H1 (cell line): ENCODE results near the gene TTC9. TPM values are rescaled to one million over a fixed set of nuclear protein-coding genes. Genes with fewer than 3 reads are reported as not detected.
A peak's percentile ranks its signal among the peaks of the same experiment; 100 is the strongest.

ENCODE experiments used
- CTCF ChIA-PET: fragments of 300-600 bp; sonication (Branson Sonifier 250); formaldehyde crosslinking; loops from one replicate; lab custom pipeline; 2021; ENCODE audit not compliant: partially characterized antibody; lab: Charles Lee
- POLR2A ChIA-PET: fragments of 300-600 bp; sonication (Branson Sonifier 250); formaldehyde crosslinking; loops from one replicate; lab custom pipeline; 2021; ENCODE audit warnings: inconsistent platforms; ENCODE audit not compliant: partially characterized antibody; lab: Charles Lee
- DNase-seq, 2 experiments: peaks; one replicate each; pipeline versions ENCODE4 v3.0.0 to v3.0.0-alpha.2; 2010 to 2022; ENCODE audit warnings: low spot score in 2 of 2, low read depth in 1 of 2, mixed read lengths in 1 of 2
- FAIRE-seq: peaks from 2 replicates; lab custom pipeline; 2011; peaks lifted over from hg19 to GRCh38; lab: Jason Lieb, UNC
- H2AFZ ChIP-seq: 2 replicates; pipeline ENCODE4 v1.8.1; 2012; ENCODE audit warnings: low read length, inconsistent platforms
- H2AK5ac ChIP-seq: 2 replicates; pipeline ENCODE4 v1.6.1; 2013; ENCODE audit warnings: low read depth, low read length
- H2BK120ac ChIP-seq: replicated peaks from 2 replicates; pipeline ENCODE3; 2013; ENCODE audit warnings: low read depth, low read length, inconsistent platforms
- H2BK12ac ChIP-seq: 2 replicates; pipeline ENCODE4 v1.6.1; 2013; ENCODE audit warnings: low read depth, low read length
- H2BK15ac ChIP-seq: 2 replicates; pipeline ENCODE4 v1.6.1; 2013; ENCODE audit warnings: low read length
- H2BK20ac ChIP-seq: 2 replicates; pipeline ENCODE4 v1.6.1; 2013; ENCODE audit warnings: low read length
- H2BK5ac ChIP-seq: 2 replicates; pipeline ENCODE4 v1.6.1; 2013; ENCODE audit warnings: low read depth, low read length
- H3K14ac ChIP-seq: 2 replicates; pipeline ENCODE4 v1.6.1; 2013; ENCODE audit warnings: inconsistent platforms; ENCODE audit not compliant: insufficient read length
- H3K18ac ChIP-seq: 2 replicates; pipeline ENCODE4 v1.6.1; 2013; ENCODE audit warnings: low read length; ENCODE audit errors: extremely low read depth
- H3K23ac ChIP-seq: 2 replicates; pipeline ENCODE4 v1.6.1; 2013; ENCODE audit warnings: inconsistent platforms; ENCODE audit not compliant: insufficient read length
- H3K23me2 ChIP-seq: 2 replicates; pipeline ENCODE4 v1.6.1; 2013; ENCODE audit warnings: low read depth, low read length
- H3K27ac ChIP-seq: 2 replicates; pipeline ENCODE4 v1.6.1; 2011; ENCODE audit warnings: low read depth, low read length, inconsistent platforms
- H3K27me3 ChIP-seq, 4 experiments: replicated peaks in 1 of 4; 1 replicate in 1 of 4; 2 replicates in 3 of 4; pipeline versions ENCODE4 v1.6.1 to v1.8.1; 2011 to 2013; ENCODE audit warnings: low read length in 3 of 4, mild to moderate bottlenecking in 3 of 4, inconsistent platforms in 2 of 4, mixed read lengths in 2 of 4, moderate library complexity in 1 of 4; ENCODE audit not compliant: control insufficient read depth in 3 of 4, insufficient read depth in 3 of 4; ENCODE audit errors: extremely low read depth in 1 of 4
- H3K36me3 ChIP-seq, 4 experiments: 2 replicates each; pipeline versions ENCODE4 v1.6.1 to v1.8.1; 2011 to 2013; ENCODE audit warnings: mild to moderate bottlenecking in 4 of 4, low read length in 3 of 4, moderate library complexity in 2 of 4, control low read depth in 1 of 4, inconsistent platforms in 1 of 4; ENCODE audit not compliant: insufficient read depth in 4 of 4, control insufficient read depth in 2 of 4
- H3K4ac ChIP-seq: replicated peaks from 2 replicates; pipeline ENCODE3; 2013; ENCODE audit warnings: low read length, low read depth, mixed read lengths, inconsistent platforms; ENCODE audit not compliant: insufficient read length
- H3K4me1 ChIP-seq, 4 experiments: replicated peaks in 1 of 4; 1 replicate in 1 of 4; 2 replicates in 3 of 4; pipeline versions ENCODE4 v1.6.1 to v1.8.1; 2011 to 2013; ENCODE audit warnings: low read length in 3 of 4, inconsistent platforms in 2 of 4, mixed read lengths in 1 of 4; ENCODE audit not compliant: insufficient read depth in 4 of 4, control insufficient read depth in 3 of 4
- H3K4me2 ChIP-seq, 2 experiments: 2 replicates each; pipeline versions ENCODE4 v1.6.1 to v1.8.1; 2011 to 2013; ENCODE audit warnings: low read depth in 2 of 2, low read length in 2 of 2, control low read depth in 1 of 2, inconsistent platforms in 1 of 2, mild to moderate bottlenecking in 1 of 2; ENCODE audit not compliant: insufficient read depth in 1 of 2
- H3K4me3 ChIP-seq, 4 experiments: fragments of 200-600, 300-600 bp in 1 of 4; sonication (generic), shearing (Covaris generic), sonication (Bioruptor Twin) in 1 of 4; 2 replicates each; pipeline versions ENCODE4 v1.5.1 to v1.8.1; 2011 to 2016; ENCODE audit warnings: low read length in 4 of 4, low read depth in 3 of 4, control low read depth in 2 of 4, inconsistent platforms in 2 of 4, mild to moderate bottlenecking in 2 of 4, mixed read lengths in 1 of 4, moderate library complexity in 1 of 4; ENCODE audit not compliant: insufficient read depth in 2 of 4; ENCODE audit errors: extremely low read depth in 1 of 4
- H3K56ac ChIP-seq: replicated peaks from 2 replicates; pipeline ENCODE3; 2013; ENCODE audit warnings: low read depth, mild to moderate bottlenecking, mixed read lengths, low read length, inconsistent platforms; ENCODE audit not compliant: insufficient read length
- H3K79me1 ChIP-seq: 2 replicates; pipeline ENCODE4 v1.6.1; 2013; ENCODE audit warnings: low read depth, low read length, control low read depth
- H3K79me2 ChIP-seq, 2 experiments: 2 replicates each; pipeline versions ENCODE4 v1.6.1 to v1.8.1; 2012 to 2013; ENCODE audit warnings: low read length in 2 of 2, mild to moderate bottlenecking in 2 of 2, inconsistent platforms in 1 of 2; ENCODE audit not compliant: insufficient read depth in 2 of 2, control insufficient read depth in 1 of 2
- H3K9ac ChIP-seq, 4 experiments: replicated peaks in 1 of 4; 1 replicate in 1 of 4; 2 replicates in 3 of 4; pipeline versions ENCODE4 v1.6.1 to v1.8.1; 2011 to 2013; ENCODE audit warnings: low read depth in 3 of 4, low read length in 3 of 4, control low read depth in 2 of 4, mild to moderate bottlenecking in 2 of 4, moderate library complexity in 2 of 4, inconsistent platforms in 1 of 4; ENCODE audit errors: extremely low read depth in 1 of 4
- H3K9me3 ChIP-seq, 2 experiments: 2 replicates each; pipeline versions ENCODE4 v1.6.1 to v1.8.1; 2012 to 2013; ENCODE audit warnings: mild to moderate bottlenecking in 2 of 2, moderate library complexity in 2 of 2, control low read depth in 1 of 2, inconsistent platforms in 1 of 2, low read depth in 1 of 2, low read length in 1 of 2, mixed read lengths in 1 of 2; ENCODE audit not compliant: insufficient read depth in 2 of 2
- H4K20me1 ChIP-seq, 2 experiments: replicated peaks in 1 of 2; 2 replicates each; pipeline versions ENCODE3 to v1.8.1; 2011 to 2013; ENCODE audit warnings: inconsistent platforms in 2 of 2, low read length in 2 of 2, mild to moderate bottlenecking in 1 of 2; ENCODE audit not compliant: insufficient read depth in 2 of 2, control insufficient read depth in 1 of 2
- H4K5ac ChIP-seq: 2 replicates; pipeline ENCODE4 v1.6.1; 2013; ENCODE audit warnings: low read length, low read depth, mixed read lengths, inconsistent platforms; ENCODE audit not compliant: insufficient read length
- H4K8ac ChIP-seq: 2 replicates; pipeline ENCODE4 v1.8.0; 2013; ENCODE audit warnings: mild to moderate bottlenecking, moderate library complexity, low read length, inconsistent platforms; ENCODE audit not compliant: insufficient read depth; ENCODE audit errors: extremely low read depth
- H4K91ac ChIP-seq: replicated peaks from 2 replicates; pipeline ENCODE3; 2013; ENCODE audit warnings: low read length, mixed read lengths, inconsistent platforms; ENCODE audit not compliant: insufficient read length
- ASH2L ChIP-seq: fragments of 200-600, 300-600 bp; sonication (generic); IDR thresholded peaks from one replicate; pipeline ENCODE4 v1.7.1; 2017; ENCODE audit warnings: low read length
- CREB1 ChIP-seq: IDR thresholded peaks from 2 replicates; pipeline ENCODE4 v1.6.1; 2012; ENCODE audit warnings: inconsistent platforms
- EP300 ChIP-seq, 2 experiments: IDR thresholded peaks; 1 replicate in 1 of 2; 2 replicates in 1 of 2; pipeline ENCODE4 v1.6.1; 2011 to 2012; ENCODE audit warnings: low read depth in 2 of 2, low read length in 2 of 2, mild to moderate bottlenecking in 2 of 2, borderline replicate concordance in 1 of 2, inconsistent platforms in 1 of 2, moderate library complexity in 1 of 2
- HDAC6 ChIP-seq: IDR thresholded peaks from one replicate; pipeline ENCODE4 v1.7.1; 2012; ENCODE audit warnings: low read depth, mild to moderate bottlenecking, inconsistent platforms, low read length, moderate library complexity
- POLR2A ChIP-seq, 2 experiments: IDR thresholded peaks; 1 replicate in 1 of 2; 2 replicates in 1 of 2; pipeline ENCODE4 v1.6.1; 2011; ENCODE audit warnings: low read depth in 2 of 2, low read length in 2 of 2, mild to moderate bottlenecking in 2 of 2; ENCODE audit errors: control extremely low read depth in 1 of 2
- POU5F1 ChIP-seq: IDR thresholded peaks from 2 replicates; pipeline ENCODE4 v1.6.1; 2011; ENCODE audit warnings: low read depth, mild to moderate bottlenecking, low read length, moderate library complexity
- SAP30 ChIP-seq: fragments of 300-600 bp; sonication (generic); IDR thresholded peaks from 2 replicates; pipeline ENCODE4 v1.7.1; 2012; ENCODE audit warnings: low read length, moderate library complexity, mild to moderate bottlenecking, inconsistent platforms; ENCODE audit not compliant: insufficient read depth, insufficient replicate concordance
- SIN3A ChIP-seq, 2 experiments: IDR thresholded peaks in 1 of 2; conservative IDR thresholded peaks in 1 of 2; 2 replicates each; pipeline ENCODE4 v1.6.1; 2011 to 2012; ENCODE audit warnings: low read length in 2 of 2, improper control_type of control experiment in 1 of 2, low read depth in 1 of 2, mild to moderate bottlenecking in 1 of 2
- polyA plus RNA-seq, 7 experiments: library from polyadenylated mRNA; depleted of rRNA in 3 of 7; stranded (reverse) in 5 of 7; unstranded in 2 of 7; fragments of >200 nt in 5 of 7; fragments of 200-250 nt in 2 of 7; gene quantifications; 1 replicate in 5 of 7; 2 replicates in 1 of 7; 4 replicates in 1 of 7; pipeline versions ENCODE4 v1.2.1 to v1.2.3, GENCODE V29; 2011 to 2013; ENCODE audit warnings: missing spikeins in 2 of 7, mixed read lengths in 2 of 7
- total RNA-seq: library from RNA; stranded (reverse); fragmentation: NEBNext Ultra II Directional; extraction: Animal tissue kit (Norgen Biotek cat#: 25700); gene quantifications from 2 replicates; pipeline ENCODE4 v1.2.1, GENCODE V29; 2021

The TTC9 gene
- total and polyA plus RNA-seq, 2 of the 8 experiments (the other 6 are each of a cell fraction or from before 2014, with no cell fraction given) = 21.0 to 29.5 TPM

DNA sequence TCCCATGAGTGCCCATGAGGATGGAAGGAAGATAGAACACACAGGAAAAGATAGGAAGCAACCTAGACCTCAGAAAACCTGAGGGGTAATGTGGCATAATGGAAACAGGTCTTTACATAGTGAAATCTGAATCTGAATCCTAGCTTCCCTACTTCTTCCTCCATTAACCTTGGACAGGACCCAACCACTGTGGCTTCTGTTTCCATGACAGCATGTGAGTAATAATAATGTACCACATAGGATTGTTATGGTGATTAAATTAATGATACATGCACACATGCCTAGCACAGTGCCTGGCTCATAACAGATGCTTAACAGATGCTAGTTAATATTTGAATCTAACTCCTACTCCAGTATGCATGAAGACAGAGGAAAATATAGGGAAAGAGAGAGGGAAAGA lies 11.2 kb downstream of the TTC9 start:
- Histone ChIP-seq H4K91ac (no peak overlapping the region), H4K8ac (no peak overlapping the region), H2BK20ac (no peak overlapping the region), H2BK12ac (peak overlapping the region; percentile 55; the same call in 1 of the 2 replicates), H3K27me3 (no peaks in the 10 kb centered on the region), H2AK5ac (peak overlapping the region; percentile 67; the same call in 1 of the 2 replicates), H2BK5ac (peak overlapping the region; percentile 69; the same call in 1 of the 2 replicates), H2AFZ (no peak overlapping the region), H4K5ac (no peak overlapping the region), H2BK120ac (no peak overlapping the region), H3K9ac (no peak overlapping the region), H3K18ac (0 out of 2 replicates have a peak overlapping the region, but pooled peaks have one; percentile 28), H3K4me2 (0 out of 4 replicates have a peak overlapping the region, but pooled peaks of 1 of the 2 experiments have one; percentile 1), H3K4ac (no peak overlapping the region), H3K4me1 (peaks cover 10 to 43% (median 34%) of the 10 kb centered on the region in 4 experiments), H3K27ac (no peak overlapping the region), H3K79me1 (peaks cover 12% of the 10 kb centered on the region; the same call in 1 of the 2 replicates), H3K79me2 (peaks cover 14 to 85% of the 10 kb centered on the region in 2 experiments), H2BK15ac (no peak overlapping the region), H3K23ac (no peak overlapping the region), H3K36me3 (peaks cover 0 to 8% (median 2%) of the 10 kb centered on the region in 4 experiments; a peak in 1 of 8 replicates), H3K14ac (no peak overlapping the region), H3K56ac (no peak overlapping the region), H3K9me3 (no peaks in the 10 kb centered on the region), H3K23me2 (no peaks in the 10 kb centered on the region; the same call in none of the 2 replicates), H3K4me3 (no peak overlapping the region), H4K20me1 (no peaks in the 10 kb centered on the region)
- no peak for DNase-seq
- FAIRE-seq = no peak
- POLR2A ChIA-PET = interaction anchor here (1.3 to 10.6 kb wide), 4 partner anchors 9 to 58 kb away, joined by 3 to 116 read pairs (median 5); partner anchors contain the start of gene TTC9
- TF ChIP-seq SAP30 = no peak
- no peak; a peak in 1 of 3 replicates for TF ChIP-seq POLR2A (IDR thresholded peaks at IDR 0.05; ENCODE audit: control extremely low read depth in 1 of 2, low read depth in 2 of 2, low read length in 2 of 2)
- TF ChIP-seq EP300 (IDR thresholded peaks at IDR 0.05; ENCODE audit: borderline replicate concordance in 1 of 2, low read depth in 2 of 2, low read length in 2 of 2) = no peak
- TF ChIP-seq HDAC6 = no peak
- no peak for TF ChIP-seq POU5F1
- TF ChIP-seq ASH2L = no peak
- no peak for TF ChIP-seq SIN3A (conservative IDR thresholded peaks at IDR 0.05 in 1 of 2, IDR thresholded peaks at IDR 0.05 in 1 of 2; ENCODE audit: low read depth in 1 of 2, low read length in 2 of 2)
- TF ChIP-seq CREB1 = no peak
- CTCF ChIA-PET = interaction anchor here (1.3 kb wide), 1 partner anchor 16 kb away, joined by 4 read pairs; no protein-coding TSS in a partner anchor
